AG10803 (cell line): ENCODE measurements around the gene RDX.

Experiments used
- DNase-seq: peaks from one replicate; pipeline ENCODE4 v3.0.0; 2010; ENCODE audit warnings: low read depth
- H3K4me3 ChIP-seq: 2 replicates; pipeline ENCODE4 v1.5.1; 2011; ENCODE audit warnings: mild to moderate bottlenecking, low read length, control low read depth
- TF ChIP-seq, protein P1 (sequence below): conservative IDR thresholded peaks from 2 replicates; pipeline ENCODE4 v1.5.1; 2011; ENCODE audit warnings: mild to moderate bottlenecking, low read length, control low read depth, inconsistent platforms

The RDX gene

DNA sequence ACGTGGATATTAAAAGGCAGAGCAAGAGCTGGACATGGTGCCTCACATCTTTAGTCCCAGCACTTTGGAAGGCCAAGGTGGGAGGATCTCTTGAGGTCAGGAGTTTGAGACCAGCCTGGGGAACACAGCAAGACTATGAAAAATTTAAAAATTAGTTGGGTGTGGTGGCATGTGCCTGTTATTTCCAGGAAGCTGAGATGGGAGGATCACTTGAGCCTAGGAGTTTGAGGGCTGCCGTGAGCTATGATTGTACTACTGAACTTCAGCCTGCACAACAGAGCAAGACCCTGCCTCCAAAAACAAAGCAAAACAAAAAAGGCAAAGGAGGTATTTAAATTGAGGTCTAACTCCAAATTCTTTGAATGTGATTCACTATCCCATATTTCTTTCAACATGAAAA is 23.5 kb downstream of the RDX start:
- H3K4me3 ChIP-seq: no peak overlapping the region
- TF ChIP-seq, protein P1, sequence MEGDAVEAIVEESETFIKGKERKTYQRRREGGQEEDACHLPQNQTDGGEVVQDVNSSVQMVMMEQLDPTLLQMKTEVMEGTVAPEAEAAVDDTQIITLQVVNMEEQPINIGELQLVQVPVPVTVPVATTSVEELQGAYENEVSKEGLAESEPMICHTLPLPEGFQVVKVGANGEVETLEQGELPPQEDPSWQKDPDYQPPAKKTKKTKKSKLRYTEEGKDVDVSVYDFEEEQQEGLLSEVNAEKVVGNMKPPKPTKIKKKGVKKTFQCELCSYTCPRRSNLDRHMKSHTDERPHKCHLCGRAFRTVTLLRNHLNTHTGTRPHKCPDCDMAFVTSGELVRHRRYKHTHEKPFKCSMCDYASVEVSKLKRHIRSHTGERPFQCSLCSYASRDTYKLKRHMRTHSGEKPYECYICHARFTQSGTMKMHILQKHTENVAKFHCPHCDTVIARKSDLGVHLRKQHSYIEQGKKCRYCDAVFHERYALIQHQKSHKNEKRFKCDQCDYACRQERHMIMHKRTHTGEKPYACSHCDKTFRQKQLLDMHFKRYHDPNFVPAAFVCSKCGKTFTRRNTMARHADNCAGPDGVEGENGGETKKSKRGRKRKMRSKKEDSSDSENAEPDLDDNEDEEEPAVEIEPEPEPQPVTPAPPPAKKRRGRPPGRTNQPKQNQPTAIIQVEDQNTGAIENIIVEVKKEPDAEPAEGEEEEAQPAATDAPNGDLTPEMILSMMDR: no peak
- DNase-seq: no peak

- no peak for DNase-seq
- TF ChIP-seq, protein P1: no peak
- no peak overlapping the region for H3K4me3 ChIP-seq
Measured at GRCh38 chr11:110269996-110270395, 26.4 kb downstream of the RDX start.

GRCh38 chr11:110268441-110268840 is 28.0 kb downstream of the RDX start:
- no peak overlapping the region for H3K4me3 ChIP-seq
- TF ChIP-seq, protein P1: no peak
- DNase-seq: no peak

DNA sequence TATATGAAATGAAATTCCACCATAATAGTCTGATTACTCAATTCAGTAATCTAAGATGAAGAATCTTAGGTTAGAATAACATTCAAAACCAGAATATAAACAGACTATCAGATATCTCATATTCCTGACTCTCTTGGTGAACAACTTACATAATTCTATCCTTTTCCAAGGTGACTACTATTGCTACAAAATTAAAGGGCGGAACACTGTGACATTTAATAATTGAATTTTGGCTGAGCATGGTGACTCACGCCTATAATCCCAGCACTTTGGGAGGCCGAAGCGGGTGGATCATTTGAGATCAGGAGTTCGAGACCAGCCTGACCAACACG is 34.4 kb downstream of the RDX start:
- H3K4me3 ChIP-seq: no peak overlapping the region
- DNase-seq: no peak
- TF ChIP-seq, protein P1: no peak

- no peak for DNase-seq
- TF ChIP-seq, protein P1: no peak
- no peak overlapping the region for H3K4me3 ChIP-seq
Measured at GRCh38 chr11:110261195-110262071, 35.0 kb downstream of the RDX start.

DNA sequence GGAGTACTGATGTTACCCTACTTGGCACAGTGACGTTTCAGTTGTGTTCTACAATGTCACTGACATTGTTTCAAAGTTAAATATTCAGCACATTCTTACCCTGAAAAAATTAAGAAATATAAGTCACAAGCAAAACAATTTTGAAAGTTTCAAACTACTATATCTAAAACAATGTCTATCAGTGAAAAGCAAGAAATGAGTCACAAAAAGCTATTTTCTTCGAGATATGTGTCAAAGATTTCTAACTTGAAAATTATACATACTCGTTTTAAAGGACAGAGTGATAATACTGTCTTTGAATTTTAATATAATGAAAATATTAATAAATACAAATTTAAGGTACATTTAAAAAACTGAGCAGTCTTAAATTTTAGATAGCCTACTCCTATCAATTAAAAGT is 42.9 kb downstream of the RDX start:
- TF ChIP-seq, protein P1: no peak
- H3K4me3 ChIP-seq: no peak overlapping the region
- DNase-seq: no peak

DNA sequence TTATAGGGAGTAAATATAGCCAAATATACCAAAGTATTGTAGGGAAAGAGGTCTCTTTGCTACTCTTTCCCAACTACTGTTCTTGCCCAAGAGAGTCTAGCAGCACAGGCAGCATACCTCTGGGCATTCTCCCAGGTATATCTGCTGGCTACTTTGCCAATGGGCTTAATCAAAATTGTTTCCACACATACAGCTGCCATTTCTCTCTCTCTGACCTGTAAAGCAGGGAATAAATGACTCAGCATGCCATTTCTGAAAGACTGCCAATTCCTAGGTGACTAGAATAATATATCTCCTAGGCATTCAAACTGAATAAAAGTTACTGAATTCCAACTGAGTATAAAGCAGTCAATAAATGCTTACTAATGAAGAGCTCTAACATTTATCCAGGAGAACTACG is 44.6 kb downstream of the RDX start:
- TF ChIP-seq, protein P1: no peak
- no peak overlapping the region for H3K4me3 ChIP-seq
- peak; percentile 47 for DNase-seq
